MM.1S (cell line): Measurements from ENCODE around the gene SNHG17.

Experiments
- DNase-seq: peaks from one replicate; pipeline ENCODE4 v3.0.0-alpha.2; 2015
- H2AFZ ChIP-seq: fragments of 300-600 bp; sonication (generic); 2 replicates; pipeline ENCODE4 v1.6.0; 2016; ENCODE audit warnings: antibody characterized with exemption, low read length
- H3F3A ChIP-seq: fragments of 300-600 bp; sonication (generic); 2 replicates; pipeline ENCODE4 v1.6.1; 2016; ENCODE audit warnings: mild to moderate bottlenecking, antibody characterized with exemption, low read length, moderate library complexity, mixed read lengths; ENCODE audit not compliant: insufficient read depth
- H3K27ac ChIP-seq: fragments of 300-600 bp; sonication (generic); 2 replicates; pipeline ENCODE4 v1.5.1; 2016; ENCODE audit warnings: mild to moderate bottlenecking, low read length
- H3K27me3 ChIP-seq: fragments of 300-600 bp; sonication (generic); replicated peaks from 2 replicates; pipeline ENCODE4 v1.6.0; 2016; ENCODE audit warnings: low read length; ENCODE audit not compliant: insufficient read depth
- H3K36me3 ChIP-seq: fragments of 300-600 bp; sonication (generic); replicated peaks from 2 replicates; pipeline ENCODE4 v1.6.1; 2016; ENCODE audit warnings: mild to moderate bottlenecking, low read length, mixed read lengths; ENCODE audit not compliant: insufficient read depth
- H3K4me1 ChIP-seq: fragments of 300-600 bp; sonication (generic); 2 replicates; pipeline ENCODE4 v1.6.1; 2016; ENCODE audit warnings: low read length, mixed read lengths
- H3K4me2 ChIP-seq: fragments of 300-600 bp; sonication (generic); 2 replicates; pipeline ENCODE4 v1.6.0; 2016; ENCODE audit warnings: low read depth, low read length
- H3K4me3 ChIP-seq: fragments of 300-600 bp; sonication (generic); 2 replicates; pipeline ENCODE4 v1.5.1; 2016; ENCODE audit warnings: low read length, mixed read lengths
- H3K79me2 ChIP-seq: fragments of 300-600 bp; sonication (generic); 2 replicates; pipeline ENCODE4 v1.6.1; 2016; ENCODE audit warnings: mixed run types, low read length, mixed read lengths
- H3K9ac ChIP-seq: fragments of 300-600 bp; sonication (generic); 2 replicates; pipeline ENCODE4 v1.6.1; 2016; ENCODE audit warnings: low read length, mixed read lengths
- H3K9me2 ChIP-seq: fragments of 300-600 bp; sonication (generic); replicated peaks from 2 replicates; pipeline ENCODE4 v1.6.1; 2016; ENCODE audit warnings: mild to moderate bottlenecking, low read length, mixed read lengths; ENCODE audit not compliant: insufficient read depth
- H3K9me3 ChIP-seq: fragments of 300-600 bp; sonication (generic); replicated peaks from 2 replicates; pipeline ENCODE4 v1.6.1; 2016; ENCODE audit warnings: mild to moderate bottlenecking, low read length, mixed read lengths; ENCODE audit not compliant: insufficient read depth
- H4K20me1 ChIP-seq: fragments of 300-600 bp; sonication (generic); 2 replicates; pipeline ENCODE4 v1.6.1; 2016; ENCODE audit warnings: mild to moderate bottlenecking, low read length, moderate library complexity, mixed read lengths; ENCODE audit not compliant: insufficient read depth
- EZH2 ChIP-seq: fragments of 300-600 bp; sonication (generic); optimal IDR thresholded peaks from 2 replicates; pipeline ENCODE3; 2017; ENCODE audit warnings: low read depth, mild to moderate bottlenecking, antibody characterized with exemption, low read length, mixed read lengths
- EZH2phosphoT487 ChIP-seq: fragments of 300-600 bp; sonication (generic); IDR thresholded peaks from 2 replicates; pipeline ENCODE4 v1.6.1; 2018; ENCODE audit warnings: antibody characterized with exemption, low read length
- TF ChIP-seq, protein P1 (sequence below): fragments of 300-600 bp; sonication (generic); IDR thresholded peaks from 2 replicates; pipeline ENCODE4 v1.5.1; 2016; ENCODE audit warnings: antibody characterized with exemption, low read length, mixed read lengths

The SNHG17 gene

DNA sequence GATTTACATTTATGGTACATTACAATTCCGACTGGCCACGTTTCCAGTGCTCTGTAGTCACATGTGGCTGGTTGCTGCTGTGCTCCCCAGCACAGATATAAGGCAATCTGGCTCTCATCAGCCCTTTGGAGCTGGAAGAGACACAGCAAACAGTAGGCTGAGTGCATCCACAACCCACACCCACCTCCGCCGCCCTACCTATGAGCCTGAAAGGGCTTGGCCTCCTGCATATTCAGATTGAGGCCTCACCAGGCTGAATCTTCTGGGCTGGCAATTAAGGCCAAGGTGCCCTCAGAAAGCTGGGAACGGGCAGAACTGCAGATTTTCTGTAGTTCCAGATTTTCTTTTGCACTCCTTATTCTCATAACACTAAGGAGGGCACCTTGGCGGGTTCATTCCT is 2.7 kb upstream of the SNHG17 start:
- Histone ChIP-seq H3K9me2 (no peaks in the 10 kb centered on the region), H3K9ac (no peak overlapping the region), H3K27me3 (no peaks in the 10 kb centered on the region), H3K9me3 (no peaks in the 10 kb centered on the region), H3K4me1 (peaks cover 5% of the 10 kb centered on the region; the same call in 1 of the 2 replicates), H3K27ac (no peak overlapping the region), H3K4me2 (no peak overlapping the region), H2AFZ (no peak overlapping the region), H3K79me2 (peaks cover 24% of the 10 kb centered on the region), H3K4me3 (no peak overlapping the region), H4K20me1 (peaks cover 13% of the 10 kb centered on the region), H3K36me3 (peaks cover 12% of the 10 kb centered on the region; the same call in 1 of the 2 replicates), H3F3A (0 out of 2 replicates have a peak, but pooled peaks cover 3% of the 10 kb centered on the region)
- DNase-seq, result no peak
- TF ChIP-seq EZH2 (no peak), EZH2phosphoT487 (no peak)
- TF ChIP-seq, protein P1, sequence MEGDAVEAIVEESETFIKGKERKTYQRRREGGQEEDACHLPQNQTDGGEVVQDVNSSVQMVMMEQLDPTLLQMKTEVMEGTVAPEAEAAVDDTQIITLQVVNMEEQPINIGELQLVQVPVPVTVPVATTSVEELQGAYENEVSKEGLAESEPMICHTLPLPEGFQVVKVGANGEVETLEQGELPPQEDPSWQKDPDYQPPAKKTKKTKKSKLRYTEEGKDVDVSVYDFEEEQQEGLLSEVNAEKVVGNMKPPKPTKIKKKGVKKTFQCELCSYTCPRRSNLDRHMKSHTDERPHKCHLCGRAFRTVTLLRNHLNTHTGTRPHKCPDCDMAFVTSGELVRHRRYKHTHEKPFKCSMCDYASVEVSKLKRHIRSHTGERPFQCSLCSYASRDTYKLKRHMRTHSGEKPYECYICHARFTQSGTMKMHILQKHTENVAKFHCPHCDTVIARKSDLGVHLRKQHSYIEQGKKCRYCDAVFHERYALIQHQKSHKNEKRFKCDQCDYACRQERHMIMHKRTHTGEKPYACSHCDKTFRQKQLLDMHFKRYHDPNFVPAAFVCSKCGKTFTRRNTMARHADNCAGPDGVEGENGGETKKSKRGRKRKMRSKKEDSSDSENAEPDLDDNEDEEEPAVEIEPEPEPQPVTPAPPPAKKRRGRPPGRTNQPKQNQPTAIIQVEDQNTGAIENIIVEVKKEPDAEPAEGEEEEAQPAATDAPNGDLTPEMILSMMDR, result no peak

DNA sequence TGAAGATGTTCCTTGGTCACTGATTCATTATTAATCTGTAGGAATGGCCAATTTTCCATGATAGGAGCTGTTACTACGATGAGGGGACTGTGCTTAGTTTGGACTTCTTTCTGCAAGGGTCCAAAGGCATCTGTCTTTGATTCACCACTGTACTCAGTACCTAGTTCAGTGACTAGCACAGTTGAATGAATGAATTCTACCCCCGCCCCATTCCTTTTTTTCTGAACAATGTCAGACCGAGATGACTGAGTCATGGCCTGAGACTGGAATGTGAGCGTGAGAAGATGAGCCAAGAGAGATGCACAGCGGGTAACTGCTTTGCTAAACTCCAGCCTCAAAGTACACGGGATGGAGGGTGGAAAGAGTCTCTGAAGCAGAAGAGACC is 419 bp upstream of the SNHG17 start:
- Histone ChIP-seq H2AFZ (peak overlapping the region; percentile 64), H3K27me3 (no peaks in the 10 kb centered on the region), H3K27ac (no peak overlapping the region), H3K4me1 (peaks cover 20% of the 10 kb centered on the region; the same call in 1 of the 2 replicates), H3K9me3 (no peaks in the 10 kb centered on the region), H3K9ac (no peak overlapping the region), H3F3A (0 out of 2 replicates have a peak, but pooled peaks cover 3% of the 10 kb centered on the region), H3K4me2 (peak overlapping the region; percentile 17; the same call in 1 of the 2 replicates), H3K79me2 (peaks cover 47% of the 10 kb centered on the region), H3K36me3 (peaks cover 34% of the 10 kb centered on the region), H3K4me3 (no peak overlapping the region), H3K9me2 (no peaks in the 10 kb centered on the region), H4K20me1 (peaks cover 36% of the 10 kb centered on the region)
- TF ChIP-seq, protein P1, result no peak
- TF ChIP-seq EZH2, result no peak
- no peak for TF ChIP-seq EZH2phosphoT487
- no peak for DNase-seq

DNA sequence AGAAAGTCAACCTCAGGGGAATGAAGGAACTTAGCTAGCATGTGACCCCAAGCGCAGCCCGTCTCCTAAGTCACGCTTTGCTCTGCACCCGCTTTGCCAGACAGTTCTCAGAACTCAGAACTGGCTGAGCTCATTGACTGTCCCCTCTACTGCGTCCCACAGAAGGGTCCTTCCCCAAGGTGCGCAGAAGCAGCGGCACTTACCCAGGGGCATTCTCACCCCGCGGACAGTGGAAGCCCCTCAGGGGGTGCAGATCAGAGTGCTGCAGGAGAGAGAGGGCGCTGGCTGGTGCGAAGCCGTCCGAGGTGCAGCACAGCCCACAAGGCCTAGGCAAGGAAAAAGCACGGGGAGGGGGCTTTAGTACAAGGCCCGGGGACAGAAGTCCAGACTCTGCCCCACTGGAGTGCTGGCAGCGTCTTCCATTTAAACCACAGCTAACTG is 807 bp downstream of the SNHG17 start:
- TF ChIP-seq EZH2phosphoT487, result no peak
- TF ChIP-seq, protein P1, result no peak
- TF ChIP-seq EZH2, result no peak
- Histone ChIP-seq H3K9me2 (no peaks in the 10 kb centered on the region), H2AFZ (no peak overlapping the region), H3K27me3 (no peaks in the 10 kb centered on the region), H3K36me3 (peaks cover 39% of the 10 kb centered on the region), H3K4me2 (peak overlapping the region; percentile 91), H3K4me3 (peak overlapping the region; percentile 98), H3K27ac (peak overlapping the region; percentile 60; the same call in 1 of the 2 replicates), H3K4me1 (peaks cover 20% of the 10 kb centered on the region; the same call in 1 of the 2 replicates), H3K9me3 (no peaks in the 10 kb centered on the region), H3K79me2 (peaks cover 59% of the 10 kb centered on the region), H4K20me1 (peaks cover 43% of the 10 kb centered on the region), H3F3A (0 out of 2 replicates have a peak, but pooled peaks cover 3% of the 10 kb centered on the region), H3K9ac (peak overlapping the region; percentile 90)
- DNase-seq, result peak; percentile 35
